LNCaP clone FGC (cell line): ENCODE data around the gene PFKFB2.

Experiments
- DNase-seq: peaks from one replicate; pipeline ENCODE4 v3.0.0-alpha.2; 2011; ENCODE audit warnings: low read depth
- H3K4me3 ChIP-seq: 2 replicates; pipeline ENCODE4 v1.5.1; 2011; ENCODE audit warnings: mild to moderate bottlenecking, low read depth, low read length, control low read depth
- TF ChIP-seq, protein P1 (sequence below): IDR thresholded peaks from 2 replicates; pipeline ENCODE4 v1.5.1; 2012; ENCODE audit warnings: mild to moderate bottlenecking; ENCODE audit not compliant: control insufficient read depth, insufficient read depth; ENCODE audit errors: extremely low read depth

The PFKFB2 gene

DNA sequence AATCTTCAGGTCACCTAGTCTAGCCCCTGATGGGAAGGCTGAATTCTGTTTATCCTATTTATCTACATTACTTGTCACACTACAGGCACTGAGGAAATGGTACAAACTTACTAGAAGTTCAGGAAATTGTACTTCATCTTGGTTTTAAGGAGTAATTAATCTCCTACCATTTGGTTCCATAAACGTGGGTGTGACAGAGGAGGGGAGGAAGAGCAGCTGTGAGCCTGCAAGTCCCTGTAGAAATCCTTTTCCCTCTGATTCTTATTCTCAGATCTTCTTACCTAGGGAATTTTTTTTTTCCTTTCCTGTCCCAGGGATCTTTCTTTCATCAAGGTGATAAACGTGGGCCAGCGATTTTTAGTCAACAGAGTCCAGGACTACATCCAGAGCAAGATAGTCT, 14.1 kb downstream of the PFKFB2 start:
- TF ChIP-seq, protein P1, sequence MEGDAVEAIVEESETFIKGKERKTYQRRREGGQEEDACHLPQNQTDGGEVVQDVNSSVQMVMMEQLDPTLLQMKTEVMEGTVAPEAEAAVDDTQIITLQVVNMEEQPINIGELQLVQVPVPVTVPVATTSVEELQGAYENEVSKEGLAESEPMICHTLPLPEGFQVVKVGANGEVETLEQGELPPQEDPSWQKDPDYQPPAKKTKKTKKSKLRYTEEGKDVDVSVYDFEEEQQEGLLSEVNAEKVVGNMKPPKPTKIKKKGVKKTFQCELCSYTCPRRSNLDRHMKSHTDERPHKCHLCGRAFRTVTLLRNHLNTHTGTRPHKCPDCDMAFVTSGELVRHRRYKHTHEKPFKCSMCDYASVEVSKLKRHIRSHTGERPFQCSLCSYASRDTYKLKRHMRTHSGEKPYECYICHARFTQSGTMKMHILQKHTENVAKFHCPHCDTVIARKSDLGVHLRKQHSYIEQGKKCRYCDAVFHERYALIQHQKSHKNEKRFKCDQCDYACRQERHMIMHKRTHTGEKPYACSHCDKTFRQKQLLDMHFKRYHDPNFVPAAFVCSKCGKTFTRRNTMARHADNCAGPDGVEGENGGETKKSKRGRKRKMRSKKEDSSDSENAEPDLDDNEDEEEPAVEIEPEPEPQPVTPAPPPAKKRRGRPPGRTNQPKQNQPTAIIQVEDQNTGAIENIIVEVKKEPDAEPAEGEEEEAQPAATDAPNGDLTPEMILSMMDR: no peak
- no peak overlapping the region for H3K4me3 ChIP-seq
- no peak for DNase-seq

DNA sequence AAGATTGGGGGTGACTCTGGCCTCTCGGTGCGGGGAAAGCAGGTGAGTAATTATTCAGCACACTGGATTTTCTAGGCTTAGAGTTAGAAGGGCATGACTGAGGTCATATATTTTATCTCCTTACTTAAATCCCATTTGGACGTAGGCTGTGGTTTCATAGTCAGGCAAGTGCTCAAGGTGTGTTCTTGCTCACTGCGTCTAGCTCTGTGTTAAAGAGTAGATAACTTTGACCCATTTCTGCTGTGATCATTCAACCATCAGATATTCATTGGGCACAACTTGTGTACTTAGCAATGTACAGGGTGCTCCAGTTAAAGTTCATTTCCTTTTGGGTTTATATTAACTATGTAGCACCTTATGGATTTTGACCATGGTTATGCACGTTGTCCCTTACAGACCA, 14.6 kb downstream of the PFKFB2 start:
- TF ChIP-seq, protein P1: no peak
- no peak overlapping the region for H3K4me3 ChIP-seq
- DNase-seq: no peak

DNA sequence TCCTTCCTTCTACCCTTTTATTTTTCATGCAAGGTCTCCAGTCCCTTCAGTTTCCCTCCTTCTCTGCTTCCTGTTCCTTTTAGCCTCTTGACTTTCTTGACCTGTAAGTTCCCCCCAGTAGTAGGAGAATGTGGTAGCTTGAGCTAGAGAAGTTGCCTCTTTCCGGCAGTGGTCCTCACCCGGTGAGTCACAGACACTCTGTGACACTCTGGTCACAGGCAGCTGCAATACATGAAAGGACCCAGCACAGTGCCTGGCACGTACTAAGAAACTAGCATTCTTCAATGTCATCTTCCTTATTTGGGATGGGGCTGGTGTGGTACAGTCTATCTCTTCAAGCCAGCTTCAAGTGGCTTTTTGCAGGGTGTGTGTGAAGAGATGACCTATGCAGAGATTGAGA, 16.0 kb downstream of the PFKFB2 start:
- DNase-seq: no peak
- H3K4me3 ChIP-seq: no peak overlapping the region
- TF ChIP-seq, protein P1: no peak

DNA sequence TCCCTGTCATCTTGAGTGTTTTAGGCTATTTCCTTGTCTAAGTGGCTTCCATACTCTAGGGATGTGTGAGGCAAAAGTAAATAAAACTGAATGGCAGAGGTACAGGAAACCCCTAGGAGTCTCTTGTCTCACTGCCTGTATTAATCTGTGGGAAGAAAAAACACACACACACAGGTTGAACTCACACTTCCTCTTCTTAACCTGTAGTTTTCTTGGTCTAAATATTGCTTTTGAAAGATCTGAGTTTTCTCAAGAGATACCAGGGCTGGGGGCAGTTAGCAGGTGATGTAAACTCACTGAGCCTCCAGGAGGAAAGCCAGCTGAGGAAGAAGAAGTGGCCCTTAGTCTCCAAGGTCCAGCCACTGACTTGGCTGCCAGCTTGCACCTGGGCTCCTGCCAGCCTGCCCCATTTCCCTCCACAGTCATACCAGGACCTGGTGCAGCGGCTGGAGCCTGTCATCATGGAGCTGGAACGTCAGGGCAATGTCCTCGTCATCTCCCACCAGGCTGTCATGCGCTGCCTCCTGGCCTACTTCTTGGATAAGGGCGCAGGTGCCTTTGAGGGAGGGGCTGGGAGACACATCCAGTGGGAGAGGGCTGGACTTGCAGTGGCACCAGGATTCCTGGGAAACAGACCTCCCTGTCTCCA, 16.9 kb downstream of the PFKFB2 start:
- DNase-seq: no peak
- H3K4me3 ChIP-seq: no peak overlapping the region
- TF ChIP-seq, protein P1: no peak

DNA sequence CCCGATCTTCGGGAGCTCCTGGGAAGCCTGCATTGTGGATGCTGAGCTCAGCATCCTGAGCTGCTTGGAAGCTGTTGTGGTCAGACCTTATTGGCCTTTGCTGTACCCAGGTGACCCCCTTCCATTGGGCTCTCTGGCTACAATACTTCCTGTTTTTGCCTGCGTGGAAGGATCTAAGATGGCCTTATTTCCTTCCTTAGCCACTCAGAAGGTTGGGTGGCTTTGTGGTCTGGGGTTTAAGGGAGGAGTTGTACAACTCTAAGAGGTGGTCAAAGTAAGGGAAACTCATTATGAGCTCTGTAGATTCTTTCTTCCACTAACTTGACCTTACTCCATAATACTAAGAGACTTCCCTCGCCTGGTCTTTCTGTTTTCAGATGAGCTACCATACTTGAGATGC, 17.7 kb downstream of the PFKFB2 start:
- no peak overlapping the region for H3K4me3 ChIP-seq
- no peak for DNase-seq
- TF ChIP-seq, protein P1: no peak

DNA sequence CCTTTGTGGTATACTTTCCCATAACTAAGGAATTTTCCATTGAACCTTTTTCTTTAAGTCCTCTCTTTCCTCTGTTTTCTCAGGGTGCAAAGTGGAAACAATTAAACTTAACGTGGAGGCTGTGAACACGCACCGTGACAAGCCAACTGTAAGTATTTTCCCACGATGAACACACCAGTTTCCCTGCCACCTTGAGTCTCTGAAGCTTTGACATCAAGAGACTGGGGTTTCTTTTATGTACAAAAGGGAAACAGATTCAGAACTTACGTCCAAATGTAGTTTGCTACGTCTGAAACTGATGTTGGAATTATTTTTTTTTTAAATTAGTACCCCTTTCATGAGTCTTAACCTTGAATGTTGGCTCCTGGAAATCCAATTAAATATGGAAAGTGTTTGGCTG, 18.4 kb downstream of the PFKFB2 start:
- H3K4me3 ChIP-seq: no peak overlapping the region
- no peak for DNase-seq
- TF ChIP-seq, protein P1: no peak

DNA sequence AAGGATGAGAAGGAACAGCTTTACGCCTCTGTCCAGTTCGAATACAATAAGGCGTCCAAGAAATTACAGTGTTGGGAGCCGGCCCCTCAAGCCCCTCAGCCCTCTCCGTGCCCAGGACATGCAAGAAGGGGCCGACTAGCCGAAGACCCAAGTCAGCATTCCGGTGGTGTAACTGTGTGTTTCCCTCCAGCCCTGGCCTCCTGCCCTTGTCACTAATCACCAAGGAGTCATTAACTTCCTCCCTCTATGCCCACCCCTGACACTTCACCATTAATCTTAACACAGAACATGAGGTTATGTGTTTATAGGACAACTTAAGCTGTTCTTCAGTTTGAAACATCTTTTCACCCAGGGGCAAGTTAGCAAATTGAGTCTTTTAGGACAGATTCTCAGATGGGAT, 19.2 kb downstream of the PFKFB2 start:
- DNase-seq: no peak
- TF ChIP-seq, protein P1: no peak
- no peak overlapping the region for H3K4me3 ChIP-seq
